Osteoblast (primary cell): Measurements from ENCODE around the gene CRADD. TPM values are rescaled to one million over a fixed set of nuclear protein-coding genes. Genes with fewer than 3 reads are reported as not detected.

Experiments used
- DNase-seq: peaks from one replicate; pipeline ENCODE4 v3.0.0; 2011; ENCODE audit warnings: low spot score, mixed read lengths; ENCODE audit not compliant: insufficient read length; ENCODE audit errors: missing footprints
- H2AFZ ChIP-seq: 2 replicates; pipeline ENCODE4 v1.6.0; 2011; ENCODE audit warnings: mild to moderate bottlenecking, low read length
- H3K27ac ChIP-seq: 2 replicates; pipeline ENCODE4 v1.5.1; 2011; ENCODE audit warnings: mild to moderate bottlenecking, low read depth, low read length, moderate library complexity
- H3K27me3 ChIP-seq: 2 replicates; pipeline ENCODE4 v1.6.0; 2012; ENCODE audit warnings: mild to moderate bottlenecking, control low read depth, inconsistent platforms, low read length, moderate library complexity; ENCODE audit not compliant: insufficient read depth
- H3K36me3 ChIP-seq: 2 replicates; pipeline ENCODE4 v1.5.1; 2011; ENCODE audit warnings: mild to moderate bottlenecking, low read length, control low read depth, moderate library complexity; ENCODE audit not compliant: insufficient read depth
- H3K4me1 ChIP-seq: 2 replicates; pipeline ENCODE4 v1.5.1; 2011; ENCODE audit warnings: mild to moderate bottlenecking, low read length, control low read depth, moderate library complexity; ENCODE audit not compliant: insufficient read depth
- H3K4me2 ChIP-seq: 2 replicates; pipeline ENCODE4 v1.6.0; 2011; ENCODE audit warnings: mild to moderate bottlenecking, low read length; ENCODE audit not compliant: insufficient read depth
- H3K4me3 ChIP-seq: fragments of 200-600 bp; sonication (generic); 3 replicates; pipeline ENCODE4 v1.5.1; 2012; ENCODE audit warnings: mild to moderate bottlenecking, low read length, inconsistent platforms; ENCODE audit not compliant: insufficient read depth
- H3K79me2 ChIP-seq: 2 replicates; pipeline ENCODE4 v1.6.0; 2012; ENCODE audit warnings: mild to moderate bottlenecking, low read length, control low read depth, inconsistent platforms; ENCODE audit not compliant: insufficient read depth
- H3K9me3 ChIP-seq: 2 replicates; pipeline ENCODE4 v1.5.1; 2011; ENCODE audit warnings: low read depth, low read length, control low read depth
- H4K20me1 ChIP-seq: 2 replicates; pipeline ENCODE4 v1.6.0; 2012; ENCODE audit warnings: mild to moderate bottlenecking, low read length, control low read depth; ENCODE audit not compliant: insufficient read depth
- CTCF ChIP-seq: IDR thresholded peaks from 2 replicates; pipeline ENCODE4 v1.5.1; 2011; ENCODE audit warnings: mild to moderate bottlenecking, low read depth, low read length, moderate library complexity; ENCODE audit errors: extremely low read depth
- total RNA-seq: library from RNA; depleted of rRNA; stranded (reverse); fragments of >200 nt; gene quantifications from 2 replicates; pipeline ENCODE4 v1.2.3, GENCODE V29; 2012

The CRADD gene
- total RNA-seq, 1 donor = 15.6 TPM

- DNase-seq = no peak
- H3K36me3 ChIP-seq = no peaks in the 10 kb centered on the region
- H3K9me3 ChIP-seq = no peaks in the 10 kb centered on the region
- no peak for TF ChIP-seq CTCF
- H3K27ac ChIP-seq = no peak overlapping the region
- no peak overlapping the region for H2AFZ ChIP-seq
- H3K27me3 ChIP-seq = no peaks in the 10 kb centered on the region
- H3K4me2 ChIP-seq = no peak overlapping the region
- no peaks in the 10 kb centered on the region for H3K4me1 ChIP-seq
- no peak overlapping the region for H3K4me3 ChIP-seq
- H3K79me2 ChIP-seq = no peaks in the 10 kb centered on the region
- H4K20me1 ChIP-seq = no peaks in the 10 kb centered on the region
Observed at GRCh38 chr12:93668919-93669418, 8.2 kb upstream of the CRADD start.

GRCh38 chr12:93669452-93669851, 7.7 kb upstream of the CRADD start:
- no peaks in the 10 kb centered on the region for H3K36me3 ChIP-seq
- no peaks in the 10 kb centered on the region for H3K27me3 ChIP-seq
- H2AFZ ChIP-seq = no peak overlapping the region
- DNase-seq = no peak
- no peak for TF ChIP-seq CTCF
- H3K79me2 ChIP-seq = no peaks in the 10 kb centered on the region
- H3K27ac ChIP-seq = no peak overlapping the region
- H3K4me3 ChIP-seq = no peak overlapping the region
- no peaks in the 10 kb centered on the region for H4K20me1 ChIP-seq
- no peak overlapping the region for H3K4me2 ChIP-seq
- no peaks in the 10 kb centered on the region for H3K4me1 ChIP-seq
- no peaks in the 10 kb centered on the region for H3K9me3 ChIP-seq

GRCh38 chr12:93670104-93670503, 7.1 kb upstream of the CRADD start:
- no peaks in the 10 kb centered on the region for H3K36me3 ChIP-seq
- no peaks in the 10 kb centered on the region for H3K4me1 ChIP-seq
- H3K4me2 ChIP-seq = no peak overlapping the region
- no peaks in the 10 kb centered on the region for H3K27me3 ChIP-seq
- no peak overlapping the region for H2AFZ ChIP-seq
- no peak for DNase-seq
- H3K79me2 ChIP-seq = no peaks in the 10 kb centered on the region
- no peak overlapping the region for H3K27ac ChIP-seq
- no peak for TF ChIP-seq CTCF
- no peaks in the 10 kb centered on the region for H4K20me1 ChIP-seq
- H3K4me3 ChIP-seq = no peak overlapping the region
- no peaks in the 10 kb centered on the region for H3K9me3 ChIP-seq

- H3K4me3 ChIP-seq = no peak overlapping the region
- TF ChIP-seq CTCF = no peak
- no peak overlapping the region for H2AFZ ChIP-seq
- no peaks in the 10 kb centered on the region for H4K20me1 ChIP-seq
- no peaks in the 10 kb centered on the region for H3K36me3 ChIP-seq
- no peak overlapping the region for H3K4me2 ChIP-seq
- no peaks in the 10 kb centered on the region for H3K27me3 ChIP-seq
- no peak overlapping the region for H3K27ac ChIP-seq
- H3K4me1 ChIP-seq = no peaks in the 10 kb centered on the region
- no peaks in the 10 kb centered on the region for H3K9me3 ChIP-seq
- no peak for DNase-seq
- H3K79me2 ChIP-seq = no peaks in the 10 kb centered on the region
Observed at GRCh38 chr12:93671044-93671443, 6.1 kb upstream of the CRADD start.
